ENCODE results near the gene GAL3ST1.
"Not testable (repeated sequence)": the region's sequence is repeated elsewhere in the genome, so short reads cannot be mapped to it uniquely, and the experiment has no call there.

The GAL3ST1 gene

DNA sequence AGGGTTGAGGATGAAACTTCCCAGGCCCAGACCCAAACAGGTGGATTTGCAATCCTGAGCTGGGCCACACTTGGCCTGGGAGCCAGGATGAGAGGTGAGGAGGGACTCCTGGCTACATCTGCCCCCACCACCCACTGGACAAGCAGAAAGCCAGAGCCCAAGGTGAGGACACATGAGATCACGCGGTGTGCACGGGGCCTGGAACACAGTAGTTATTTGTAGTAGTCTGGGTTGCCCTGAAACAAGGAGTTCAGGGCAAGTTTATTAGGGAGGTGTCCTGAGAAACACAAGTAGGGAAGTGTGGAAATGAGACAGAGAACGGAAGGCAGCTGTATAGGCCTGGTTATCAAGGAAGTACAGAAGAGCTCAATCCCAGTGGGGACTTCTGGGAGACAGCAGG is 27.3 kb downstream of the GAL3ST1 start:
- intact Hi-C loops (cut with DNase I) = no loop called here
- no peak for DNase-seq

DNA sequence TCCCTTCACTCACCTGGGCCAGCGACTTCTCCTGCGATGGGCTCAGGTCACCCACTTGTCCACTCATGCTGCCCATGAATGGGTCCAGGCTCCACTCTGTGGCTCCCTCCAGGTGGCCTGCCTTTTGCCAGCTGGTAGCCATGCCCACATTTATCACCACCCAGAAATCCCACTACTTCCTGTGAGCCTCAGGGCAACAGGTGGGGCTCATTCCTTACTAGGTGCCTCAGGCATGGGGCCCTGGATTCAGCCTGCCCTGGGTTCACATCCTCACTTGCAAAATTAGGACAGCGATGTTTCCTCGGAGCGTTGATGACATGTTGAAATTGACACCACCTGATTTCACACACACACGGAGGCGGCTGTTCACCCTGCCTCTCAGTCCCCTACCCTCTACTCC is 27.8 kb downstream of the GAL3ST1 start, which contains the start of gene SEC14L6:
SEC14L6 (minus strand) TSS at position 126 of the 400 bp plus-strand sequence; CDS start at position 67, 59 bp downstream.
- intact Hi-C loops (cut with DNase I) = no loop called here
- DNase-seq = no peak

DNA sequence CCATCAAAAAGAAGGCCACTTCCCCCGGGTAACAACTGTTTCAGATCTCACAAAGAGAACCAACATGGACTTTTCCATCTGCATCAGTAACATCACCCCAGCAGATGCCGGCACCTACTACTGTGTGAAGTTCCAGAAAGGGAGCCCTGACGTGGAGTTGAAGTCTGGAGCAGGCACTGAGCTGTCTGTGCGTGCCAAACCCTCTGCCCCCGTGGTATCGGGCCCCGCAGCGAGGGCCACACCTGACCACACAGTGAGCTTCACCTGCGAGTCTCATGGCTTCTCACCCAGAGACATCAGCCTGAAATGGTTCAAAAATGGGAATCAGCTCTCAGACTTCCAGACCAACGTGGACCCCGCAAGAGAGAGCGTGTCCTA is 31.7 kb downstream of the GAL3ST1 start:
- DNase-seq = no peak
- intact Hi-C loops (cut with DNase I) = no loop called here

DNA sequence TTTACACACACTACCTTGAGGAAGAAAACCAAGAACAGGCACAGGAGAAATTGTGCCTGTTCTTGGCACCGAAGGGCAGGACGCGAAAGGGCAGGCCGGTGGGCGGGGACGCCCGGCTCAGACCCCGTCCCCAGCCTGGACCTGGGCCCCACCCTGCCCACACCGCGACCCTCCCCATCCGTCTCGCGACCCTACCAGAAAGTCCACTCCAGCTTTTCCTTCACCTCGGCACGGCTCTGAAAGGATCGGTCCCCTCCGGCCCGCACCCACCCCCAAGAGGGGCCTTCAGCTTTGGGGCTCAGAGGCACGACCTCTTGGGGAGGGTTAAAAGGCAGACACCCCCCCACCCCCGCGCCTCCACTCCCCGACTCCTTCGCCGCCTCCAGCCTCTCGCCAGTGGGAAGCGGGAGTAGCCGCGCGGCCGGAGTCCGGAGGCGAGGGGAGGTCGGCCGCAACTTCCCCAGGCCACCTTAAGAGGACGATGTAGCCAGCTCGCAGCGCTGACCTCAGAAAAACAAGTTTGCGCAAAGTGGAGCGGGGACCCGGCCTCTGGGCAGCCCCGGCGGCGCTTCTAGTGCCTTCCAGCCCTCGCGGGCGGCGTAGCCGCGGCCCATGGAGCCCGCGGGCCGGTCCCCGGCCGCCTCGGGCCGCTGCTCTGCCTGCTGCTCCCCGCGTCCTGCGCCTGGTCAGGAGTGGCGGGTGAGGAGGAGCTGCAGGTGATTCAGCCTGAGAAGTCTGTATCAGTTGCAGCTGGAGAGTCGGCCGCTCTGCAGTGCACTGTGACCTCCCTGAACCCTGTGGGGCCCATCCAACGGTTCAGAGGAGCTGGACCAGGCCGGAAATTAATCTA is 32.3 kb downstream of the GAL3ST1 start:
- intact Hi-C loops (cut with DNase I) = no loop called here

DNA sequence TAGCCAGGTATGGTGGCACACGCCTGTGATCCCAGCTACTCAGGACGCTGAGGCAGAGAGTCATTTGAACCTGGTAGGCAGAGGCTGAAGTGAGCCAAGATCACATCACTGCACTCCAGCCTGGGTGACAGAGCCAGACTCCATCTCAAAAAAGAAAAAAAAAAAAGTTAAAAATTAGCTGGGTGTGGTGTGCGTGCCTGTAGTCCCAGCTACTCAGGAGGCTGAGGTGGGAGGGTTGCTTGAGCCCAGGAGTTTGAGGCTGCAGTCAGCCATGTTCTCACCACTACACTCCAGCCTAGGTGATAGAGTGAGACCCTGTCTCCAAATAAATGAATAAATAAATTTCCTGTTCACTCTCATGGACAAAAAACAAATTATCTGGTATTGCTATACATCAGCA is 33.0 kb downstream of the GAL3ST1 start:
- intact Hi-C loops (cut with DNase I) = not testable (repeated sequence)

More for the DNA sequence above, 32.3 kb downstream of the GAL3ST1 start:
- peak in 17 of 42 donors; percentile 10 to 57 (median 22) for DNase-seq

DNA sequence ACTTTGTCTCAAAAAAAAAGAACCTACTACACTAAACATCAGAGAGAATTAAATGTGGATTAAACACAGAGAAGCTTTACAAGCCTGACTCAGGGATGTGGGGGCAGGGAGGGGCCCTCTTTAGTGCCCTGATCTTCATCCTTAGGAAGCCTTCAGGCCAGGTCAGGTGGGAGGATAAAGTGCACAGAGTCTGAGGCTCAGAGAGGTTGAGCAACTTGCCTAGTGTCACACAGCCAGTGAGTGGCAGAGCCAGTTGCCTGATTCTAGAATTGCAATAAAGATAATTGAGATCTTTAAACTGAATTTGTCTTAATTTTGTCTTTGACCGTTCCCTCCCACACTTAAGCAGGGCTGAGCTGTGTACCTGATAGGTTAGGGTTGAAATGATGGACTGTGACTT is 35.1 kb downstream of the GAL3ST1 start:
- intact Hi-C loops (cut with DNase I) = no loop called here

More for the DNA sequence above, 33.0 kb downstream of the GAL3ST1 start:
- DNase-seq = not testable (repeated sequence)

GRCh38 chr22:30538280-30538679 is 36.2 kb downstream of the GAL3ST1 start:
- intact Hi-C loops (cut with DNase I) = no loop called here
- DNase-seq = peak in 7 of 42 donors; percentile 13 to 47 (median 20)

More for the DNA sequence above, 35.1 kb downstream of the GAL3ST1 start:
- no peak for DNase-seq

DNA sequence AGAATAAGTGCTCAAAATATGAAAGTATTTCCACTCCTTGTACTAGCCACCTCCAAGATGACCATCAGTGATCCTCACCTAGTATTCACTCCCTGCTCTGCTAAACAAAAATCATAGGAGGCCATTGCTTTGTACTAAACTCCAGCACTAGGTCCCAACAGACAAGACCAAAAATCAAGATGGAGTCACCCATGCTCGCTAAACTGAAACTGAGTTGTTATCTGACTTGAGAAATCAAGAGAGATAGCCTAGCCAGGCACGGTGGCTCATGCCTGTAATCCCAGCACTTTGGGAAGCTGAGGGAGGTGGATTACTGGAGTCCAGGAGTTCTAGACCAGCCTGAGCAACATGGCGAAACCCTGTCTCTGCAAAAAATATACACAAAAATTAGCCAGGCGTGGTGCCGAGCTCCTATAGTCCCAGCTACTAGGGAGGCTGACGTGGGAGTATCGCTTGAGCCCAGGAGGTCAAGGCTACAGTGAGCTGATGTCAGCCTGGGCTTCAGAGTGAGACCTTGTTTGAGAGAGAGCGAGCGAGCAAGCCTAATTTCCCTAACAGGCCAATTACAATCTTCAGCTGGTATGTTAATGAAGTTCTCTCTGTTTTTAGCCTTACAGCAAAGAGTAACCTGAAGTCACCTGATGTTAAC is 37.3 kb downstream of the GAL3ST1 start:
- no peak for DNase-seq
- intact Hi-C loops (cut with DNase I) = no loop called here

DNA sequence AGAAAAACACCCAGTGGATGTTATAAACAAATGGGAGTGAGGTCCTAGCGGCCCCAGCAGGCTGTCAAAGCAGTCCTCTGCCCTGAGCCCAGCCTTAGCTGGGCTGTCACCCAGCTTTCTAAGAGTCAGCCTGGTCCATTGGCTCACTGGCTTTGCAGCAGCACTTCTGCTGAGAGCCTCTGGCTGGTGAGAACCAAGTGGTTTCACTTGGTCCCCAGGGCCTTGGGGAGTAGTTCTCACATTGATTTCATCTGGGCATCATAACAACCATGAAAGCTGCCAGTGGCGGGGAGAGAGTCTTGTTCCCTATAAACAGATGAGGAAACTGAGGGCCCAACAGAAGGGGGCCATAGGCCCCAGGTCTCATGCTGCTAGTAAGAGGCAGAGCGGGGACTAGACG is 39.3 kb downstream of the GAL3ST1 start:
- intact Hi-C loops (cut with DNase I) = no loop called here
- no peak for DNase-seq

DNA sequence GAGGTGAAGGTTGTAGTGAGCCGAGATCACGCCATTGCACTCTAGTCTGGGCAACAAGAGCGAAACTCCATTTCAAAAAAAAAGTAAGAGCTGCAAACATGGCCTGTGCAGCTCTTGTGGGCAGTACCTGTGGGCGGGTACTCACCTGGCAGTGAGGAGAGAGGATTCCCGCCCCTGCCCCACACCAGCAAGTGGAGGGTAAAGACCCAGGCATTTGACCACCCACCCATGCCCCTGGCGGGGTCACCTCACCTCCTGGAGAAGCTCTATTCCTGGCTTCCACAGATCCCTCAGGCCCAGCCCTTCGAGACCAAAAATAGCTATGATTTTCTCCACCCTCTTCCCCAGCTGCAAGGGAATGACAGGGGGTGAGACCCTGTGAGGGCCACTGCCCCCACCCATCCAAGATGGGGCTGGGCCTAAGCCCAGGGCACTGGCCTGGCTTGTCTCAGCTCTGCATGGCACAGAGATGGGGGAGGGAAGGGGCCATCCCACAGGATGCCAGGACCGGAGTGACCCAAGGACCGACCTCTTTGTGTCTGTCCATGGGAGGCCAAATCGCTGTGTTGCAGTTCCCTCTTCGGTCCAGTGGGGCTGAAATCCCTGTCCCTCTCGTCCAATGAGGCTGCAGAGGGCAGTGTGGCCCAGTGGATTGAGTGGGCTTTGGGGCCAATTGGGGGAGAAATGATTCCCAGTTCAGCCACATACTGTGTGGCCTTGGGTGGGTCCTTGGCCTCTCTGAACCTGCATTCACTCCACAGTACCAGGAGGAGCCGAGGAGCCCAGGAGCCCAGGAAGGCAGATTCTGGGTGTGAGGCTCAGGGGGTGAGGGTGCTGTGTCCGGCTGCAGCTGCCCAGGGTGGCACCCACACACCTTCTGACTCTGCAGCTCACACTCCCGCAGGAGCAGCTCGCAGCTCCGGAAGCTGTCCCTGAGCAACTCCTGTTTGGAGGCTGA is 42.5 kb downstream of the GAL3ST1 start:
- intact Hi-C loops (cut with DNase I) = no loop called here
- DNase-seq = no peak

GRCh38 chr22:30526656-30527055 is 47.8 kb downstream of the GAL3ST1 start:
- no peak for DNase-seq
- intact Hi-C loops (cut with DNase I) = no loop called here

DNA sequence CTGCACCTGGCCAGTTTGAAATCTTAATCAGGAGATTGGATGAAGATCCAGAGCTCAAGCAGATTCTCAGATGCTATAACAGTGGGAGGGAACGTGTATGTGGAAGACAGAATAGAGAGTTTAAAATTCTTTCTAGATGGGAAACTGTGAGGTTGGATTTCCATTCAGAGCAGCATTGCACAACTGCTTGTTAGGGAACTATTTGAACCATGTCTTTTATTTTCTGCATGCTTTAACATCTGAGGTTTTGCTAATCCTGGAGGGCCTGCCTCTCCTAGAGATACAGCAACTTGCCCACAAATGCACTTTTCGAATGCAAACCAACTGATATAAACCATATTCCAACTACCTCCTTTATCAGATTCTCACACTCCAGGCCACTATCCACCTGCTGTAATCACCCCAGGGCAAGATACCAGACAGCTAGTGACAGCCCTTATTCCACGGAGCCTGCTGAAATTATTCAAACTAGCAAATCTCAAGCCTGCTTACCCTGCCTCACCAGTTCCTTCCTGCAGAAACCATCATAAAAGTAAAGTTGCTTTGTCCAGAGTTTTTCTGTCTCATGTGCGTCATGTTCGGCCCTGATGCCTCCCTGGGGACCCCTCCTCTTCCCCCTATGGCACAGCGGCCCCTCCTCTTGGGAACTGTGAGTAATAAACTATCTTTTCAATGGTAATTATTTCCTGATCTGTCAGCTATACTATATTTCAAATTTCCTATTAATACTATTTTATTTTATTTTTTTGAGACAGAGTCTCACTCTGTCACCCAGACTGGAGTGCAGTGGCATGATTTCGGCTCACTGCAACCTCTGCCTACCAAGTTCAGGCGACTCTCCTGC is 50.6 kb downstream of the GAL3ST1 start:
- intact Hi-C loops (cut with DNase I) = no loop called here
- peak in 2 of 42 donors; percentile 32 to 38 for DNase-seq

GRCh38 chr22:30521368-30522156 is 52.9 kb downstream of the GAL3ST1 start:
- DNase-seq = no peak
- intact Hi-C loops (cut with DNase I) = no loop called here

GRCh38 chr22:30519842-30520425 is 54.5 kb downstream of the GAL3ST1 start:
- intact Hi-C loops (cut with DNase I) = no loop called here
- no peak for DNase-seq

DNA sequence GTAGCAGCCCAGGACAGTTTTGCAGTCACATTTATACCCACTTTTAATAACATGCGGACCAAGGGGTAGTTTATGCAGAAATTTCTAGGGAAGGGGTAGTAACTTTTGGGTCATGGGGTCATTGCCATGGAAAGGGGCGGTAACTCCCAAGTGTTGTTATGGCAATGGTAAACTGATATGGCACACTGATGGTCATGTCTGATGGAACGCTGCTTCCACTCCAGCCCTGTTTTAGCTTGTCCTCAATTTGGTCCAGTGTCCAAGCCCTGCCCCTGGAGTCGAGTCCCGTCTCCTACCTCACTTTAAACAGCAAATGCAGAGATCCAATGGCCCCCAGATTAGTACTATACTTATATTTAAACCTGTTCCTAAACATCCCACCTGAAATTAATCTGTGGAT is 57.7 kb downstream of the GAL3ST1 start:
- DNase-seq = no peak
- intact Hi-C loops (cut with DNase I) = no loop called here

- intact Hi-C loops (cut with DNase I) = no loop called here
- DNase-seq = no peak
These were observed 58.2 kb downstream of the GAL3ST1 start for GRCh38 chr22:30516273-30516672.

DNA sequence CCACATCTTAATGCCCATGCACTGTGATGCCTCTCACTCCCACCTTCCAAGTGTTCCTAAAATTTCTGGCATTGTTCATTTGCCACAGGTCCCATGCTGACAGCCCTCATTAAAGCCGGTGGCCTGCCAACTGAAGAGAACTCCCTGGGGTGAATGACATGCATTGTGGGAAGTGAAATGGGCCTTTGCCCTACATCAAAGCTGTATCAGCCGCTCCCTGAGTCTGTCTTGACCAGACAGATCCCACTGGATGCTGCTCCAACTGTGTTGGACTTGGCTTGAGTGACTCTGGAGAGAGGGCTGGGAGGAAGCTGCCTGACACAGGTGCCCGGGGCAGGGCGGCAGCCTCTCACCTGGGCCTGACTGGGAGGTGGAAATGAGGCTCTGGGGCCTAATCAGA is 60.2 kb downstream of the GAL3ST1 start:
- DNase-seq = no peak
- intact Hi-C loops (cut with DNase I) = no loop called here

All from head of caudate nucleus (tissue), 42 donors.